HepG2 (cell line): Measurements from ENCODE around the gene COPS7B. TPM values are rescaled to one million over a fixed set of nuclear protein-coding genes. Genes with fewer than 3 reads are reported as not detected.

ENCODE experiments used
- ARNTL ChIP-seq: sonication (generic); formaldehyde crosslinking; IDR thresholded peaks from 2 replicates; pipeline ENCODE4 v1.4.0; 2020; ENCODE audit warnings: mild to moderate bottlenecking, missing genetic modification reagents
- MAFF ChIP-seq: IDR thresholded peaks from 2 replicates; pipeline ENCODE4 v1.6.1; 2011; ENCODE audit warnings: low read depth, low read length, improper control_type of control experiment
- NFAT5 ChIP-seq: sonication (generic); formaldehyde crosslinking; IDR thresholded peaks from 2 replicates; pipeline ENCODE4 v1.4.0; 2020; ENCODE audit warnings: missing genetic modification reagents
- NFIB ChIP-seq: sonication (generic); formaldehyde crosslinking; IDR thresholded peaks from 2 replicates; pipeline ENCODE4 v1.9.0; 2021; ENCODE audit warnings: missing genetic modification reagents, mild to moderate bottlenecking, borderline replicate concordance
- NFYB ChIP-seq: sonication (generic); formaldehyde crosslinking; IDR thresholded peaks from 2 replicates; pipeline ENCODE4 v1.4.0; 2020; ENCODE audit warnings: missing genetic modification reagents
- POGK ChIP-seq: sonication (generic); formaldehyde crosslinking; conservative IDR thresholded peaks from 2 replicates; pipeline ENCODE4 v1.8.0; 2022; ENCODE audit warnings: mild to moderate bottlenecking, moderate library complexity, missing genetic modification reagents
- PREB ChIP-seq: sonication (generic); formaldehyde crosslinking; IDR thresholded peaks from 2 replicates; pipeline ENCODE4 v1.4.0; 2020; ENCODE audit warnings: missing genetic modification reagents
- RNF2 ChIP-seq: fragments of 450-650 bp; conservative IDR thresholded peaks from 2 replicates; pipeline ENCODE4 v1.6.1; 2016; ENCODE audit warnings: low read depth
- SOX13 ChIP-seq, 3 experiments: fragments of 450-650 bp in 1 of 3; sonication (generic) in 1 of 3; formaldehyde crosslinking in 1 of 3; IDR thresholded peaks in 2 of 3; conservative IDR thresholded peaks in 1 of 3; 2 replicates each; pipeline versions ENCODE4 v1.5.0 to v1.6.1; 2016 to 2020; ENCODE audit warnings: antibody characterized with exemption in 1 of 3, mild to moderate bottlenecking in 1 of 3, missing compliant biosample characterization in 1 of 3, missing genetic modification reagents in 1 of 3, moderate library complexity in 1 of 3
- TAF1 ChIP-seq: sonication (generic); formaldehyde crosslinking; IDR thresholded peaks from 2 replicates; pipeline ENCODE4 v1.4.0; 2020; ENCODE audit warnings: missing genetic modification reagents
- ZBTB37 ChIP-seq: sonication (generic); formaldehyde crosslinking; IDR thresholded peaks from 2 replicates; pipeline ENCODE4 v1.4.0; 2020; ENCODE audit warnings: mild to moderate bottlenecking, missing genetic modification reagents
- ZNF235 ChIP-seq: sonication (generic); formaldehyde crosslinking; IDR thresholded peaks from 2 replicates; pipeline ENCODE4 v1.8.1; 2023; ENCODE audit warnings: mild to moderate bottlenecking, missing genetic modification reagents, borderline replicate concordance
- ZNF337 ChIP-seq: sonication (generic); formaldehyde crosslinking; IDR thresholded peaks from 2 replicates; pipeline ENCODE4 v1.5.1; 2020; ENCODE audit warnings: missing genetic modification reagents, low read depth, mild to moderate bottlenecking, borderline replicate concordance
- ZNF547 ChIP-seq: sonication (generic); formaldehyde crosslinking; IDR thresholded peaks from 2 replicates; pipeline ENCODE4 v1.5.1; 2020; ENCODE audit warnings: mild to moderate bottlenecking, missing genetic modification reagents
- ZNF552 ChIP-seq: sonication (generic); formaldehyde crosslinking; IDR thresholded peaks from 2 replicates; pipeline ENCODE4 v1.9.0; 2022; ENCODE audit warnings: missing genetic modification reagents, mild to moderate bottlenecking, borderline replicate concordance
- ZNF746 ChIP-seq: sonication (generic); formaldehyde crosslinking; IDR thresholded peaks from 2 replicates; pipeline ENCODE4 v1.8.0; 2022; ENCODE audit warnings: mild to moderate bottlenecking, missing genetic modification reagents
- ZNF781 ChIP-seq: sonication (generic); formaldehyde crosslinking; IDR thresholded peaks from 2 replicates; pipeline ENCODE4 v1.5.1; 2020; ENCODE audit warnings: borderline replicate concordance, mild to moderate bottlenecking, missing genetic modification reagents; ENCODE audit errors: not compliant biosample characterization
- ZNF891 ChIP-seq: sonication (generic); formaldehyde crosslinking; IDR thresholded peaks from 2 replicates; pipeline ENCODE4 v1.5.0; 2020; ENCODE audit warnings: mild to moderate bottlenecking, missing genetic modification reagents
- polyA plus RNA-seq, 8 experiments: library from polyadenylated mRNA; depleted of rRNA in 3 of 8; stranded (reverse) in 7 of 8; unstranded in 1 of 8; fragments of >200 nt; fragmentation: Illumina TruSeq in 4 of 8; extraction: Trizol in 4 of 8; gene quantifications; 2 replicates each; pipeline versions ENCODE4 v1.2.1 to v1.2.3, GENCODE V29; 2011 to 2016; ENCODE audit warnings: low read depth in 4 of 8, missing spikeins in 1 of 8, mixed read lengths in 1 of 8; ENCODE audit not compliant: insufficient read depth in 1 of 8
- total RNA-seq, 5 experiments: library from RNA; depleted of rRNA; stranded (reverse); fragments of >200 nt; fragmentation: Illumina TruSeq; extraction: Trizol; gene quantifications; 2 replicates each; pipeline ENCODE4 v1.2.3, GENCODE V29; 2016; ENCODE audit warnings: low read depth in 1 of 5

The COPS7B gene
- total and polyA plus RNA-seq, 2 of the 13 experiments (the other 11 are each of a cell fraction or from before 2014, with no cell fraction given) = 30.6 to 62.7 TPM

- TF ChIP-seq ZBTB37 (0 out of 2 replicates have a peak, but pooled peaks have one; percentile 10), TAF1 (CRISPR knock-in tag) (peak; percentile 73), ZNF891 (peak; percentile 68), ZNF781 (CRISPR knock-in tag) (no peak), NFAT5 (CRISPR knock-in tag) (0 out of 2 replicates have a peak, but pooled peaks have one; percentile 37), SOX13 (IDR thresholded peaks at IDR 0.05) (no peak; the same call in 1 of the 2 replicates), SOX13 (CRISPR knock-in tag; conservative IDR thresholded peaks at IDR 0.05 in 1 of 2, IDR thresholded peaks at IDR 0.05 in 1 of 2) (no peak), ZNF337 (no peak), POGK (CRISPR knock-in tag) (peak; percentile 65; the same call in 1 of the 2 replicates), ZNF235 (CRISPR knock-in tag) (0 out of 2 replicates have a peak, but pooled peaks have one; percentile 80), ARNTL (CRISPR knock-in tag) (peak; percentile 39; the same call in 1 of the 2 replicates), PREB (no peak), ZNF547 (CRISPR knock-in tag) (peak; percentile 70; the same call in 1 of the 2 replicates), NFYB (CRISPR knock-in tag) (peak; percentile 100), ZNF552 (CRISPR knock-in tag) (no peak), ZNF746 (CRISPR knock-in tag) (no peak), MAFF (0 out of 2 replicates have a peak, but pooled peaks have one; percentile 0), NFIB (CRISPR knock-in tag) (no peak), RNF2 (0 out of 2 replicates have a peak, but pooled peaks have one; percentile 21)
Observed at GRCh38 chr2:231780909-231781797, 5.1 kb upstream of the COPS7B start, which contains the start of gene PDE6D (continued).
